ENCODE measurements around the gene RASGRP2.

Gene RASGRP2

GRCh38 chr11:64762674-64763525 lies 19.0 kb upstream of the RASGRP2 start:
- H2AFZ ChIP-seq (ENCODE audit: low read length) = no peak overlapping the region
- H3K79me2 ChIP-seq (ENCODE audit: insufficient read depth, low read length) = no peaks in the 10 kb centered on the region
- H3K4me2 ChIP-seq (ENCODE audit: low read length) = no peak overlapping the region
- no peaks in the 10 kb centered on the region for H3K9me3 ChIP-seq (ENCODE audit: low read length)
- no peaks in the 10 kb centered on the region for H4K20me1 ChIP-seq (ENCODE audit: insufficient read depth, low read length)
- TF ChIP-seq EZH2 (IDR thresholded peaks at IDR 0.05; ENCODE audit: borderline replicate concordance, low read length) (no peak), CTCF (IDR thresholded peaks at IDR 0.05; ENCODE audit: low read length) (no peak)
- H3K9me2 ChIP-seq (ENCODE audit: low read depth, low read length) = no peaks in the 10 kb centered on the region
- peak overlapping the region; percentile 61 for H3K27ac ChIP-seq (ENCODE audit: low read depth, low read length, poor library complexity, severe bottlenecking)
- H3K9ac ChIP-seq (ENCODE audit: low read length) = no peak overlapping the region; the same call in 1 of the 2 replicates
- peaks cover 29% of the 10 kb centered on the region for H3K4me1 ChIP-seq (ENCODE audit: insufficient read depth, low read length, severe bottlenecking)
- no peaks in the 10 kb centered on the region for H3K27me3 ChIP-seq (ENCODE audit: insufficient read depth, low read length)
- 0 out of 2 replicates have a peak, but pooled peaks cover 6% of the 10 kb centered on the region for H3F3A ChIP-seq (ENCODE audit: insufficient read depth, low read length)
- H3K4me3 ChIP-seq (ENCODE audit: low read depth, low read length, poor library complexity, severe bottlenecking) = no peak overlapping the region
- peaks cover 56% of the 10 kb centered on the region for H3K36me3 ChIP-seq (ENCODE audit: insufficient read depth, low read length)

GRCh38 chr11:64762277-64762673 lies 18.3 kb upstream of the RASGRP2 start:
- H3K36me3 ChIP-seq (ENCODE audit: insufficient read depth, low read length) = peaks cover 50% of the 10 kb centered on the region
- H3K9ac ChIP-seq (ENCODE audit: low read length) = no peak overlapping the region
- H4K20me1 ChIP-seq (ENCODE audit: insufficient read depth, low read length) = no peaks in the 10 kb centered on the region
- no peaks in the 10 kb centered on the region; the same call in 1 of the 2 replicates for H3K27me3 ChIP-seq (ENCODE audit: insufficient read depth, low read length)
- no peaks in the 10 kb centered on the region for H3K9me2 ChIP-seq (ENCODE audit: low read depth, low read length)
- H3K27ac ChIP-seq (ENCODE audit: low read depth, low read length, poor library complexity, severe bottlenecking) = peak overlapping the region; percentile 61
- TF ChIP-seq CTCF (IDR thresholded peaks at IDR 0.05; ENCODE audit: low read length) (no peak), EZH2 (IDR thresholded peaks at IDR 0.05; ENCODE audit: borderline replicate concordance, low read length) (no peak)
- no peaks in the 10 kb centered on the region for H3K79me2 ChIP-seq (ENCODE audit: insufficient read depth, low read length)
- H2AFZ ChIP-seq (ENCODE audit: low read length) = no peak overlapping the region
- H3K4me1 ChIP-seq (ENCODE audit: insufficient read depth, low read length, severe bottlenecking) = peaks cover 29% of the 10 kb centered on the region
- H3K9me3 ChIP-seq (ENCODE audit: low read length) = no peaks in the 10 kb centered on the region
- H3K4me3 ChIP-seq (ENCODE audit: low read depth, low read length, poor library complexity, severe bottlenecking) = no peak overlapping the region
- 0 out of 2 replicates have a peak, but pooled peaks cover 6% of the 10 kb centered on the region for H3F3A ChIP-seq (ENCODE audit: insufficient read depth, low read length)
- no peak overlapping the region for H3K4me2 ChIP-seq (ENCODE audit: low read length)

- Histone ChIP-seq H3K4me3 (ENCODE audit: low read depth, low read length, poor library complexity, severe bottlenecking) (no peak overlapping the region), H4K20me1 (ENCODE audit: insufficient read depth, low read length) (no peaks in the 10 kb centered on the region), H3K36me3 (ENCODE audit: insufficient read depth, low read length) (peaks cover 38% of the 10 kb centered on the region), H3K27ac (ENCODE audit: low read depth, low read length, poor library complexity, severe bottlenecking) (no peak overlapping the region), H3K4me2 (ENCODE audit: low read length) (no peak overlapping the region), H2AFZ (ENCODE audit: low read length) (no peak overlapping the region), H3K27me3 (ENCODE audit: insufficient read depth, low read length) (no peaks in the 10 kb centered on the region; the same call in 1 of the 2 replicates), H3K4me1 (ENCODE audit: insufficient read depth, low read length, severe bottlenecking) (peaks cover 29% of the 10 kb centered on the region), H3K79me2 (ENCODE audit: insufficient read depth, low read length) (no peaks in the 10 kb centered on the region), H3F3A (ENCODE audit: insufficient read depth, low read length) (0 out of 2 replicates have a peak, but pooled peaks cover 6% of the 10 kb centered on the region), H3K9me2 (ENCODE audit: low read depth, low read length) (no peaks in the 10 kb centered on the region), H3K9ac (ENCODE audit: low read length) (no peak overlapping the region), H3K9me3 (ENCODE audit: low read length) (no peaks in the 10 kb centered on the region)
- TF ChIP-seq EZH2 (IDR thresholded peaks at IDR 0.05; ENCODE audit: borderline replicate concordance, low read length) = no peak
- no peak for TF ChIP-seq CTCF (IDR thresholded peaks at IDR 0.05; ENCODE audit: low read length)
Observed at GRCh38 chr11:64760759-64761420, 16.9 kb upstream of the RASGRP2 start.

All from OCI-LY1 (cell line).